Adrenal gland (tissue), 12 donors: Measurements from ENCODE around the gene UGT1A10. TPM values are rescaled to one million over a fixed set of nuclear protein-coding genes. Genes with fewer than 3 reads are reported as not detected.

Source experiments
- DNase-seq, 7 donors: peaks; one replicate each; pipeline ENCODE4 v3.0.0-alpha.2; 2019 to 2020
- H3K27ac ChIP-seq, 5 donors: fragments of 200-600 bp; sonication (generic) in 4 of 5; 1 replicate in 3 of 5; 2 replicates in 2 of 5; pipeline versions ENCODE4 v1.5.1 to v1.8.0; 2016 to 2020; ENCODE audit warnings: mild to moderate bottlenecking in 1 of 5
- H3K27me3 ChIP-seq: fragments of 200-600 bp; 2 replicates; pipeline ENCODE4 v1.8.0; 2021
- H3K36me3 ChIP-seq, 2 donors: fragments of 200-600 bp; replicated peaks in 1 of 2; 1 replicate in 1 of 2; 2 replicates in 1 of 2; pipeline versions ENCODE4 v1.5.1 to v1.8.0; 2018 to 2022
- H3K4me1 ChIP-seq, 2 donors: fragments of 200-600 bp; replicated peaks in 1 of 2; 1 replicate in 1 of 2; 2 replicates in 1 of 2; pipeline versions ENCODE4 v1.5.1 to v1.8.0; 2018 to 2021
- H3K4me3 ChIP-seq, 4 donors: fragments of 200-600 bp; sonication (generic) in 3 of 4; one replicate each; pipeline ENCODE4 v1.5.1; 2016 to 2018
- H3K9me3 ChIP-seq, 3 donors: fragments of 200-600 bp; sonication (generic) in 1 of 3; replicated peaks in 1 of 3; 1 replicate in 2 of 3; 2 replicates in 1 of 3; pipeline versions ENCODE4 v1.5.1 to v1.8.0; 2016 to 2021
- POLR2A ChIP-seq, 2 donors: fragments of 450-650 bp; IDR thresholded peaks; one replicate each; pipeline ENCODE4 v1.6.1; 2017; ENCODE audit warnings: antibody characterized with exemption in 2 of 2, mild to moderate bottlenecking in 2 of 2, moderate library complexity in 1 of 2
- WGBS, 4 donors: extraction: QIAGEN DNeasy Blood & Tissue Kit in 2 of 4; methylation state at CpG; one replicate each; pipeline versions ENCODE4 v1.1.5 to v1.1.7; 2013 to 2017; 5-methylcytosine and 5-hydroxymethylcytosine counted together
- intact Hi-C, 2 donors: fragments of 100-400 bp; cut with DNase I; formaldehyde crosslinking; loops; one replicate each; pipeline versions ENCODE4 v1.14.1 to v1.15.0; 2022 to 2023
- polyA plus RNA-seq, 3 donors: library from polyadenylated mRNA; stranded (reverse); fragments of 200-250 nt in 2 of 3; fragments of 350-450 nt in 1 of 3; fragmentation: Illumina TruSeq in 1 of 3; extraction: RNeasy Lipid Tissue Mini Kit (QIAGEN cat#74804) in 1 of 3; gene quantifications; one replicate each; pipeline ENCODE4 v1.2.3, GENCODE V29; 2013 to 2014
- total RNA-seq, 9 donors: library from RNA; depleted of rRNA in 4 of 9; stranded (reverse); fragments of >200 nt in 4 of 9; fragments of 120-200 nt in 1 of 9; fragmentation: NEBNext Ultra II Directional in 1 of 9; extraction: Animal tissue kit (Norgen Biotek cat#: 25700) in 1 of 9; gene quantifications; one replicate each; pipeline versions ENCODE4 v1.1.0 to v1.2.4, GENCODE V29; 2013 to 2023
- TF ChIP-seq, protein P1 (sequence below), 6 experiments: fragments of 450-650 bp in 4 of 6; fragments of 200-600 bp in 2 of 6; sonication (generic) in 1 of 6; IDR thresholded peaks; 1 replicate in 5 of 6; 2 replicates in 1 of 6; pipeline versions ENCODE4 v1.5.1 to v1.8.0; 2016 to 2021; ENCODE audit warnings: antibody characterized with exemption in 6 of 6, mild to moderate bottlenecking in 2 of 6, moderate library complexity in 1 of 6
- donor health status: healthy with polysubstance abuse.
- donor health status: Bipolar disorder and iron deficiency.
- donor health status: DM: yes; HTN: yes; CAD: no.
- donor health status: DM: no; HTN: no; CAD: no.
- donor health status: DM: no; HTN: no; CAD: no.
- donor health status: DM: yes; HTN: yes; CAD: no.

UGT1A10 gene
- total and polyA plus RNA-seq, 12 donors: not detected

DNA sequence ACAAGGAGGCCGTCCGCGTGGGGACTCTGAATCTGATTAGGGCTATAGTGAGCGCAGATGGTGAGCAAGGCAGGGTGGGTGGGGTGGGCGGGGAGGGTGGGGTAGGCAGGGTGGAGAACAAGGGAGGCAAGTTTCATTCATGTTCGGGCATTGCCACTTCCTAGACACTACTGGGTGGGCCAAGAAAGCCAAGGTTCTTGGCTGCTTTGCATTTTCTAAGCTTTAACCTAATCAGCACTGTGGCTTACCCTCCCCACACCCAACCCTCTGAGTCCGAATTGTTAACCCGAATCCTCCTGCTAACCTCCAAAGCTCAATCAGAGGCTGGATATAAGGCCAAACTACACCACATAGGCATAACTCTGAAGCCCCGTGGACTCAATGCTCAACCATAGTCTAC, 160.0 kb downstream of the UGT1A10 start:
- H3K27ac ChIP-seq: no peak overlapping the region
- H3K36me3 ChIP-seq: no peaks in the 10 kb centered on the region
- H3K4me1 ChIP-seq: no peaks in the 10 kb centered on the region
- peak in 1 of 7 donors; percentile 2 for DNase-seq
- H3K27me3 ChIP-seq: no peaks in the 10 kb centered on the region
- intact Hi-C loops: no loop called here
- no peak overlapping the region for H3K4me3 ChIP-seq
- 86 to 91% (median 90%) methylated on average over 8 to 9 of the region's 9 CpGs for WGBS, 4 donors
- H3K9me3 ChIP-seq: no peaks in the 10 kb centered on the region
- TF ChIP-seq POLR2A (IDR thresholded peaks at IDR 0.05): no peak
- TF ChIP-seq, protein P1, sequence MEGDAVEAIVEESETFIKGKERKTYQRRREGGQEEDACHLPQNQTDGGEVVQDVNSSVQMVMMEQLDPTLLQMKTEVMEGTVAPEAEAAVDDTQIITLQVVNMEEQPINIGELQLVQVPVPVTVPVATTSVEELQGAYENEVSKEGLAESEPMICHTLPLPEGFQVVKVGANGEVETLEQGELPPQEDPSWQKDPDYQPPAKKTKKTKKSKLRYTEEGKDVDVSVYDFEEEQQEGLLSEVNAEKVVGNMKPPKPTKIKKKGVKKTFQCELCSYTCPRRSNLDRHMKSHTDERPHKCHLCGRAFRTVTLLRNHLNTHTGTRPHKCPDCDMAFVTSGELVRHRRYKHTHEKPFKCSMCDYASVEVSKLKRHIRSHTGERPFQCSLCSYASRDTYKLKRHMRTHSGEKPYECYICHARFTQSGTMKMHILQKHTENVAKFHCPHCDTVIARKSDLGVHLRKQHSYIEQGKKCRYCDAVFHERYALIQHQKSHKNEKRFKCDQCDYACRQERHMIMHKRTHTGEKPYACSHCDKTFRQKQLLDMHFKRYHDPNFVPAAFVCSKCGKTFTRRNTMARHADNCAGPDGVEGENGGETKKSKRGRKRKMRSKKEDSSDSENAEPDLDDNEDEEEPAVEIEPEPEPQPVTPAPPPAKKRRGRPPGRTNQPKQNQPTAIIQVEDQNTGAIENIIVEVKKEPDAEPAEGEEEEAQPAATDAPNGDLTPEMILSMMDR (IDR thresholded peaks at IDR 0.05): no peak

DNA sequence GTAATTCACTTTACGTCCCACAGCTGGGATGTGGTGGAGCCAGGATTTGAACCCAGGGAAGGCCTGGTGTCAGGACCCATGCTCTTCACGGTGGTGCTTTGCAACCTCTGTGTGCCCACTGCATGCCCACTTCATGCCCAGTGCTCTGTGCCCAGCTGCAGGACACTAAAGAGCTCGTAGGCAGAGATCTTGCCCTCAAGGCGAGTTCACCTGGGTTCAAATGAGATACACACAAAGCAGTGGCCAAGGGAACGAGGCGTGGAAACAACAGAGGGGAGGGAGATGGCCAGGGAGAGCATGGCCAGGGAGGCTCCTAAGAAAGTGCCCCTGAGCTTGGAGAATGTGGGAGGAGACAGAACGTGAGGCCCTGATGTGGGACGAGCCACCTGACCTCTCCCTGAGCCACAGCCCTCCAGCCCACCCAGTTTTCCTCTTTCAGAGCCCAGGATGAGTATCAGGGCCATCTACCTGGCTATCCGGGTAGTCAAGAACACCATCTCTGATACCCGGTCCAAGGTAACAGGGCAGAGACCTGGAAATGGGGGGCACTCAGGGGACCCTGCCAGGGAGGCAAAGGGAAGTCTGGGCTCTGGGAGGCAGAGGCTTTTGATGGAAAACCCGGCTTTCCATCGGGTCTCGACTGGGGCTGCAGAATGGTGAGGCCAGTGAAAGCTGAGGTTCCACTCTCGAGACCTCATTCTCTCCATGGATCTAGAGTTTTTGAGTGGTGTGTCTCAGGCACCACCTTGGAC, 162.3 kb downstream of the UGT1A10 start:
- Histone ChIP-seq H3K27ac (no peak overlapping the region), H3K36me3 (no peaks in the 10 kb centered on the region), H3K4me1 (no peaks in the 10 kb centered on the region), H3K4me3 (no peak overlapping the region), H3K9me3 (no peaks in the 10 kb centered on the region), H3K27me3 (peaks cover 4% of the 10 kb centered on the region)
- DNase-seq: peak in 1 of 7 donors; percentile 9
- 64 to 83% (median 78%) methylated on average over 9 to 14 of the region's 14 CpGs for WGBS, 4 donors
- intact Hi-C loops: no loop called here
- TF ChIP-seq POLR2A (IDR thresholded peaks at IDR 0.05): no peak
- TF ChIP-seq, protein P1 (IDR thresholded peaks at IDR 0.05): no peak

DNA sequence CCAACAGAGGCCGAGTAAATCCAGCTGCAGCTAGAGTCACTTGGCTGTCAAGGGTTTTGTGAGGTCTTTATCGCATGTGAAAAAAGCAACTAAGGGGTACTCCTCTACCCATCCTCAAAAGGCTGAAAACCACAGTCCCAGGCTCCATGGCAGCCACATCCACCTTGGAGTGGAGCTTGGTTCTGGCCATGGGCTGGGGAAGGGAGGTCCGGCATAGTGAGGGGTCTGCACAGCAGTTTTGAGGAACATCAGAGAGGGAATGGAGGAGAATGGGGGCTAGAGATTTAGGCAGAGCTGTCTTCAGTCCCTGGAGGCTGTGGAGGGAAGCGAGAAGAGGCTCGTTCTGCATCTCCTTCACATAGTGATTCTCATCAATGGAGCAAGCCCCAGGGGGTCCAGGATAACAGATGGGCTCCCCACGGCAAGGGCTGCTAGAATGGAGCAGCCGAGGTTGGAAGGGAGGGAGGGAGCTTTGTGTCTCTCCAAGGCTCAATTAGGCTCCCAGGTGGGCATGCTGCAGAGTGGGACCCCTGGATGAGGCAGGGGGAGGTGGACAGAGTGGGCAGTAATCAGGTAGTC, 162.9 kb downstream of the UGT1A10 start:
- 57 to 70% (median 61%) methylated on average over 6 to 7 of the region's 7 CpGs for WGBS, 4 donors
- intact Hi-C loops: no loop called here
- peak in 1 of 7 donors; percentile 20 for DNase-seq

DNA sequence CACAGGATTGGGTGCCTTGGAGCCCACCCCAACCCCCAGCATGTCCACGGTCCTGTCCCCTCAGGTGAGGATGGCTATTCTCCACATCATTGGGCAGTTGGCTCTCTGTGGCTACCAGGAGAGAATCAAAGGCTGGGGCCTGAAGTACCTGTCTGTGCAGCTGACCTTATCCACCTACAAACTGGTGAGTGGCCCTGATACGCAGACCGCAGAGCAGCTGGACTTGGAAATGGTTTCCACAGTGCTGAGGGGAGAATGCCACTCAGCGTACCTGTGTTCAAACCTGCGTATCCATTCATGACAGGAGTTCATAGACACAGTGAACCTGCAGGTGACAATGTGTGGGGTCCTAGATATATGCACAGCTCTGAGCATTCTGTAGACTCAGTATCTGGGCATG, 163.5 kb downstream of the UGT1A10 start:
- intact Hi-C loops: no loop called here
- peak in 1 of 7 donors; percentile 13 for DNase-seq
- TF ChIP-seq, protein P1 (IDR thresholded peaks at IDR 0.05): no peak
- no peak for TF ChIP-seq POLR2A (IDR thresholded peaks at IDR 0.05)

More for the DNA sequence above, 162.9 kb downstream of the UGT1A10 start:
- Histone ChIP-seq H3K27ac (no peak overlapping the region), H3K4me3 (no peak overlapping the region), H3K9me3 (no peaks in the 10 kb centered on the region), H3K27me3 (peaks cover 4% of the 10 kb centered on the region), H3K4me1 (no peaks in the 10 kb centered on the region), H3K36me3 (no peaks in the 10 kb centered on the region)
- no peak for TF ChIP-seq POLR2A (IDR thresholded peaks at IDR 0.05)
- TF ChIP-seq, protein P1 (IDR thresholded peaks at IDR 0.05): no peak

More for the DNA sequence above, 163.5 kb downstream of the UGT1A10 start:
- no peaks in the 10 kb centered on the region for H3K9me3 ChIP-seq
- no peaks in the 10 kb centered on the region for H3K4me1 ChIP-seq
- peaks cover 4% of the 10 kb centered on the region for H3K27me3 ChIP-seq
- WGBS, 4 donors: 0 to 82% (median 59%) methylated on average over 1 to 5 of the region's 5 CpGs
- no peak overlapping the region for H3K27ac ChIP-seq
- H3K4me3 ChIP-seq: no peak overlapping the region
- H3K36me3 ChIP-seq: no peaks in the 10 kb centered on the region
